Measurements from ENCODE around the gene SAPCD2. TPM values are rescaled to one million over a fixed set of nuclear protein-coding genes. Genes with fewer than 3 reads are reported as not detected.
A peak's percentile ranks its signal among the peaks of the same experiment; 100 is the strongest.

SAPCD2 gene
- total RNA-seq, 1 experiment from 2014 or later, result 76.4 TPM

DNA sequence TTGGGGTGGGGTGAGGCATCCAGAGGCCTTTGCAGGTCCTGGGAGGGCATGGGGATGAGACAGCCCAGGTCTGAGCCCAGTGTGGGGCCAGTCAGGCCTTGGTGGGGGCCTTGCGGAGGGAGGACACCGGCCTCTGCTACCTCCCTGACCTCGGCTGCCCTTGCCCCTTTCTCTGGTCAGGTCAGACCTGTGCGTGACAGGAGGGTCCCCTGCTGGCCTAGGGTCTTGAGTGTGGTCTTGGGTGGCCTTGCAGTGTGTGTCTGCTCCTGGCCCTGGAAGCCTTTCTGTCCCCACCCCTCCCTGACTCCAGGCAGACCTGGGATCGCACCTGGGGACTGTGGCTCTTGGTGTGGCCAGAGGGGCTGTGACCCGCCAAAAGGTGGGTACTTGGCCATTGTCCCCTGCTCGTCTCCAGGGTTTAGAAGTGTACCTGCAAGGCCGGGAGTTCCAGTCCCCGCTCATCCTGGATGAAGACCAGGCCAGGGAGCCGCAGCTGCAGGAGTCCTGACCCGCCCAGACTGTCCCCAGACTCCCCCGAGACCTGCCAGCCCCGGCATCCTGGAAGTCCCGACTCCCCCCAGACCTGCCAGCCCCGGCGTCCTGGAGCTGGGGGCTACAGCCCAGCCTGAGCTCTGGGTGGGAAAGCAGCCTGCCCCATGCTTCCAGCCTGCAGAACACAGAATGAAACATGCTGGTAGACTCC is 12.0 kb upstream of the SAPCD2 start:
- DNase-seq (ENCODE audit: low spot score), result no peak

- no peak for DNase-seq (ENCODE audit: low spot score)
These were observed 10.1 kb upstream of the SAPCD2 start for GRCh38 chr9:137080260-137081122.

- DNase-seq (ENCODE audit: low spot score), result no peak
These were observed 9.0 kb upstream of the SAPCD2 start for GRCh38 chr9:137079401-137079787.

GRCh38 chr9:137078701-137079400 is 8.5 kb upstream of the SAPCD2 start:
- DNase-seq (ENCODE audit: low spot score), result no peak

DNA sequence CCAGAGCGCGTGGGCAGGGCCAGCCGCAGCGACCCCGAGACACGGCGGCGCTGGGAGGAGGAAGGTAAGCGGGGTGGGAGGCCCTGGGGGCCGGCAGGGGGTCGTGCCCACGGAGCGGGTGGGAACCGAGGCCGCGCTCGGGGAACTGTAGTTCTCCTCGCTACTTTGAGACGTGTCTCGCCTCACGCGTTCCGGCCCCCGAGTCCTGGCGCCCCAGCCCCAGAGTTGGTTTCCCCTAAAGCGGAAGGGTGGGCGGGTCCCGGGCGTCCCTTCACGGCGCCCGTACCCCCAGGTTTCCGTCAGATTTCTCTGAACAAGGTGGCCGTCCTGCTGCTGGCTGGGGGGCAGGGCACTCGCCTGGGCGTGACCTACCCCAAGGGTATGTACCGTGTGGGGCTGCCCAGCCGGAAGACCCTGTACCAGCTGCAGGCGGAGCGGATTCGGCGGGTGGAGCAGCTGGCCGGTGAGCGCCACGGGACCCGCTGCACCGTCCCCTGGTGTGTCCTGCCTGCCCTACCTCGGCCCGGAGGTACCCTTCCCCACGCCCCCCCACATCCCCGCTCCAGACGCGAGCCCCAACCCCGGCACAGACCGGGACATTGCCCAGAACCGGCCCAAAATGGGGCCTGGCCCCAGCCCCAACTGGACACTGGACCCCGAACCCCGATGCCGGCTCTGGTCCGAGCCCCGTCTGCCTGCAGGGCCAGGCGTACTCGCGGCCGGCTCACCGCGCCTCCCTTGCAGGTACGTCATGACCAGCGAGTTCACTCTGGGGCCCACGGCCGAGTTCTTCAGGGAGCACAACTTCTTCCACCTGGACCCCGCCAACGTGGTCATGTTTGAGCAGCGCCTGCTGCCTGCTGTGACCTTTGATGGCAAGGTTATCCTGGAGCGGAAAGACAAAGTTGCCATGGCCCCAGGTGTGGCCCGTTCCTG is 7.7 kb upstream of the SAPCD2 start:
- peak; percentile 46 for DNase-seq (ENCODE audit: low spot score)

DNA sequence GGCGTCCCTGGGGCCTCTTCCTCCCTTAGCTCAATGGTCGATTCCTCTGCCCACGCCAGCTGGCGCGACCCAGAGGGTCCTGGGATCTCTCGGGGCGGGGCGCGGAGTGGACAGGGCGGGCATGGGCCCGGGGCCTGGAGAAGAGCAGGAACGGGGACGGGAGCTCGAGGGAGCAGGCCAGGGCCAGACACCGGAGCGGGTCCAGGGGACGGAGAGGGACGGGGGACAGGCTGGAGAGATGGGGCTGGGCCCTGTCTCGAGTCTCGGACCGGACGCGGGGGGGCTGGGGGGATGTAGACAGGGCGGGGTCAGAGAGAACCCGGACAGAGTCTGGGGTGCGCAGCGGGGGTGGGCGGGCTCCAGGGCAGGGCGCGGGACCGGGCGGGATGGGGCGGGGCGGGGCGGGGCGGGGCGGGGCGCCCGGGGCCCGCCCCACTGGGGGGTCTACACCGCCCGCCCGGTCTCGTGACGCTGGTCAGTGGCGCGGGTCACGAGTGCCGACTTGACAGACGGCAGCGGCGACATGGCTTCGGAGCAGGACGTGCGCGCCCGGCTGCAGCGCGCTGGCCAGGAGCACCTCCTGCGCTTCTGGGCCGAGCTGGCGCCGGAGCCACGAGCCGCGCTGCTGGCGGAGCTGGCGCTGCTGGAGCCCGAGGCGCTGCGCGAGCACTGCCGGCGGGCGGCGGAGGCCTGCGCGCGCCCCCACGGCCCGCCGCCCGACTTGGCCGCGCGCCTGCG is 6.8 kb upstream of the SAPCD2 start, which contains the start of gene UAP1L1:
TSS of gene UAP1L1 (plus strand) at position 508 of the 738 bp plus-strand sequence. CDS start at position 524, 16 bp downstream.
- peak; percentile 82 for DNase-seq (ENCODE audit: low spot score)

GRCh38 chr9:137076636-137077009 is 6.3 kb upstream of the SAPCD2 start:
- DNase-seq (ENCODE audit: low spot score), result no peak

GRCh38 chr9:137075275-137075775 is 5.0 kb upstream of the SAPCD2 start:
- DNase-seq (ENCODE audit: low spot score), result no peak

DNA sequence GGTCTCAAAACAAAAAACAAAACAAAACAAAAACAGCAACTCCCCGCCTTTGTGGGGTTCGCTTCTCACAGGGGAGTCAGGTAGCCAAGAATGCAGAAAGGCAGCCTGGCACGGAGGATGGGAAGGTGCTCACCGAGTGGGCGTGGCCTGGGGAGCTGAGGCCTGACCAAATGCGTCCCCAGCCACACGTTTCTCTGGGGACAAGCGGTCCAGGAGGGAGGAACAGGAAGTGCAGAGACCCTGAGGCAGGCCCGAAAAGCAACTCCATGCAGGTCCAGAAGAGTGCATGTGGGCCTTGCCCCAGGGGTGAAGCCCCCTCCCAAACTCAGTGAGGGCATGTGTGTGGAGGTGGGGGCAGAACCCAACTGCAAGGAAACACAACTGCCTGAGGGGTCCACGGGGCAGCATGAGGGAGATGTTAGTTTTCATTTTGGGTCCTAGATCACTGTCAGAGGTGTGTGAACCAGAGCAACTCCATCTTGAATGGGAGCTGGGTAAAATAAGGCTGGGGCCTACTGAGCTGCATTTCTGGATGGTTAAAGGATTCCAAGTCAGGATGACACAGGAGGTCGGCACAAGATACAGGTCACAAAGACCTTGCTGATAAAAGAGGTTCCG is 4.4 kb upstream of the SAPCD2 start:
- no peak for DNase-seq (ENCODE audit: low spot score)

DNA sequence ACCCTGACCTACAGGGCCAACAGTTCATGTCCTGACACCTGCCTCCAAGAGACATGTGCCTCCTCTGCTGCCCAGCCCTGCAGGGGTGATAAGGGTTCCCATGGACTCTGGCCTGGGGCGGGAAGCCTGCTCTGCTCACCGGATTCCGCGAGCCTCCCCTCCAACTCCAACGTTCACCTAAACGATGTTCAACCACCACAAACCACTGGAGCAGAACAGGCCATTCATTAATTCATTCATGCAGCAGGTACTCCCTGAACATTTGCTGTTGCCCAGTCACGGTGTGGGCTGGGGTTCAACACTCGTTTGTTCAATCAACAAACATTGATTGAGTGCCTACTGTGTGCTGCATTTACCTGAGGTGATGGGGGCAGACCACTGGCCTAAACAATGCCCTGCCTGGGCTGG is 3.6 kb upstream of the SAPCD2 start:
- no peak for DNase-seq (ENCODE audit: low spot score)

DNA sequence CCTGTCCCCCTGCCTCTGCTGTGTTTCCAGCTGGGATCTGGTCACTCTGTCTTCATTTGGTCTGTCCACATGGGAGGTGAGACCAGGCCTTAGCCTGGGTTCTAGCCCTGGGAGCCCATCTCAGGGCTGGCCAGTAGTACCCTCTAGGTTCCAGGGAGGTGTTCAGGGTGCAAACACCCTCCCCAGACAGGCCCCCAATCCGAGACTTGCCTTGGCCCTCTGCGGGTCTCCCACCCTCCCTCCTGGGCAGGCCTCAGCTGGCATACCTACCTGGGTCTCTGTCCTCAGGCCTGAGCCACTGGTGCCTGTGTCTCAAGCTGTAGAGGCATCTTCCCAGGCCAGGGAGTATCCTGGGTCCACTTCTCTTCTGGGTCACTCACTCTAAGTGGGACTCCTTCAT is 925 bp upstream of the SAPCD2 start:
- no peak for DNase-seq (ENCODE audit: low spot score)

DNA sequence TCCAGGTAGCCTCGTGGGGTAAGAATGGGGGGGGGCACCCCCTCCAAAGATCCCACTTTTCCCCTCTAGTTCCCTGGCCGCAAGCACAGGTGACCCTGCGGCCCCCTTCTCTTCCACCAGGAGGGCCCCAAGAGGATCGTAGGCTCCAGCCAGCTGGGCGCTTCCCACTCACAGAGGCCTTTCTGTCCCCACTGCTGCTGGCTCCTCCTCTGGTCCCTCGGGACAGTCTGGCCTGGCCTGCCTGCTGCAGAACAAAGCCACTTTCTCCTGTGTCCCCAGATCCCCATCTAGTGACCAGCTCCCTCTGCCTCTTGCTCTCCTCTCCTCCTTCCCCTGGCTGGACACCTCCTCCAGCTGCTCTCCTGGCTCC is 534 bp upstream of the SAPCD2 start:
- peak; percentile 65 for DNase-seq (ENCODE audit: low spot score)

GRCh38 chr9:137069508-137070091 is 757 bp downstream of the SAPCD2 start:
- no peak for DNase-seq (ENCODE audit: low spot score)

- no peak for DNase-seq (ENCODE audit: low spot score)
These were observed 1.5 kb downstream of the SAPCD2 start for GRCh38 chr9:137068539-137069507.

GRCh38 chr9:137067860-137068538 is 2.4 kb downstream of the SAPCD2 start:
- peak; percentile 87 for DNase-seq (ENCODE audit: low spot score)

DNA sequence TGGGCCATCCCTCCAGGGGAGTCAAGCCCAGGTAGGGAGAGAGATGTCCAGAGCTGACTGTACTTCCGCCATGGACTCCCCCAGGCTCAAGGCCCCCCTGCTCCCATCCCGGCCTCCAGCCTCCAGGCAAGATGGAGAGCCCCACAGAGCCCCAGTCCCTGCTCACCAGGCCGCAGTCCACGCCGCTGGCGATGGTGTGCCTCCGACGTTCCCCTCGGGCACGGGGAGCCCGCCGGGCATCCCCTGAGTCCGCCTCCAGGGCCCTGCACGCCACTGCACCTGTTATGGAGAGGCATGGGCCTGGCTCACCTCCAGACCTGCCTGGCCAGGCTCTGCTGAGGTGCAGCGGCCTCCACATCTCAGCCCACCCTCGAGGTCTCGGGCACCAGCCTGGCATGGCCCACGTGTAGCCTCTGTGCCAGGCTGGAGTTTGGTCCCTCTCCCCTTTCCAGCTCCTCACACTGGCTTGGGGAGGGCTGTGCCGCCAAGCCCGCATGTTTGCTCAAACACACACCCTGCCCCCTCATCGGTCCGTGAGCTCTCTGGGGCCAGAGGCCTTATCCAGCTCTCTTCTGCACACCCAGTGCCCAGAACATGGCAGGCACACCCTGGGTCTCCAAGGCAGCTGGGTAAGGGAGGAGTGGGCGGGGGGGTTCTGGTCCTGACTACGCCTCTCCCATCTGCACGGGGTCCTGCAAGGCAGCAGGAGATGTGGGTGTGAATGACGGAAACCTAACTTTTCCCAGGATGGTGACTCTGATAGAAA is 4.1 kb downstream of the SAPCD2 start:
- DNase-seq (ENCODE audit: low spot score), result no peak

GRCh38 chr9:137065336-137065967 is 4.9 kb downstream of the SAPCD2 start:
- no peak for DNase-seq (ENCODE audit: low spot score)

Data from A172 (cell line).